HG02852 (cell line): Measurements from ENCODE around the gene PRDM4.

Experiments
- ATAC-seq: cut with Tn5 transposase; IDR thresholded peaks from one replicate; pipeline ENCODE4 v1.9.1; 2021; ENCODE audit warnings: mild to moderate bottlenecking, moderate library complexity; ENCODE audit not compliant: unreplicated experiment

The PRDM4 gene

DNA sequence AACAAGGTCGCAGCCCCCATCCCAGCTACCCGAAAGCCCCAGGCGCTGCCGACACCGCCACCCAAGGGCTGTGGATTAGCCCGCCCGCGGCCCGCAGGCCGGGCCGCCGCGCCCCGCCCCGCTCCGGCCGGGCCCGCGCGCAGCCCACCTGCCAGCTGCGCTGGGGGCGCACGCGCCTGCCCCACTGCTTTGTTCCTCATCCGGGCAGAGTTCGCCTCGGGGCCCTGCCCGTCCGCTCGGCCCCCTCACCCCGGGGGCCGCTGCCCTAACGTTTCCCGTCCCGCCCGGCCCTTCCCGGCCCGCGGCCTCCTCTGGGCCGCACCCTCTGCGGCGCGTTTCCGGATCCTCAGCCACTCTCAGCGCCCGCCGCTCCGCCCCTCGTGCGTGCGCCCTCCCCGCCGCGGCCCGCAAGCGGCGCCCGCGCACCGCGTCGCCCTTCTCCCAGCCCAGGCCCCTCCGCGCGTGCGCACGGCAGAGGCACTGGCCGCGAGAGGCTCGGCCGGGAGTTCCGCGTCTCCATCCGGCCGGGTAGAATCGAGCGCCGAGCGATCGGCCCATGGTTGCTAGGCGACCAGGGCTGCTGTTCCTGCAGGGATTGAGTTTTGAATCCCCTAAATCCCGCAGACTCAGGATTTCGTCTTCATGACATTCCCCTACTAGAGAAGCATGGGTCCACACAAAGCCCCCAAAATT is at the start of gene PRDM4:
Gene PRDM4, minus strand, starts transcription at position 329 of the 693 bp plus-strand sequence. CDS start 622 bp downstream, outside the sequence.
- ATAC-seq: peak; percentile 92

- ATAC-seq: no peak
Observed at GRCh38 chr12:107807471-107808150, 46.7 kb upstream of the PRDM4 start.

- ATAC-seq: no peak
Observed at GRCh38 chr12:107805488-107806180, 44.7 kb upstream of the PRDM4 start.

- no peak for ATAC-seq
Observed at GRCh38 chr12:107803092-107803491, 42.2 kb upstream of the PRDM4 start.

GRCh38 chr12:107801150-107801549 is 40.2 kb upstream of the PRDM4 start:
- no peak for ATAC-seq

DNA sequence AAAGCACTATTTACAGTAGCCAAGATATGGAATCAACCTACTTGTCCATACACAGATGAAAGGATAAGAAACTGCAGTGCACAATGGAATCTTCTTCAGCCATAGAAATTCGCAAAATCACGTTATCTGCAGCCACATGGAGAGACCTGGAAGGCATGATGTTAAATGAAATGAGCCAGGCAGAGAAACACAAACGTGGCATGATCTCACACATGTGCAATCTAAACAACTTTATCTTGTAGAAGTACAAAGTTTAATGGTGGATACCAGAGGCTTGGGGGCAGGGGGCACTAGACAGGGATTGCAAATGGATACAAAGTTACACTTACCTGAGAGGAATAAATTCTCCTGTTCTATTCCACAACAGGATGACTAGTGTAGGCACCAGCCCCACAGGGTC is 37.6 kb upstream of the PRDM4 start:
- no peak for ATAC-seq

DNA sequence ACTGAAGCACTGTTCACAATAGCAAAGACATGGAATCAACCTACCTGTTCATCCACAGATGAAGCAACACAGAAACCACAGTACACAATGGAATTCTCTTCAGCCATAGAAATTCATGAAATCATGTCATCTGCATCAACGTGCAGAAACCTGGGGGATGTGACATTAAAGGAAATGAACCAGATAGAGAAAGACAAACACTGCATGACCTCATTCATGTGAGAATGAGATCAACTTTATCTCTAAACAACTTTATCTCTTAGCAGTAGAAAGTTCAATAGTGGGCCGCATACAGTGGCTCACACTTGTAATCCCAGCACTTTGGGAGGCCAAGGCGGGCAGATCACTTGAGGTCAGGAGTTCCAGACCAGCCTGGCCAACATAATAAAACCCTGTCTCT is 33.5 kb upstream of the PRDM4 start:
- ATAC-seq: no peak

- ATAC-seq: no peak
Observed at GRCh38 chr12:107791465-107792089, 30.6 kb upstream of the PRDM4 start.

DNA sequence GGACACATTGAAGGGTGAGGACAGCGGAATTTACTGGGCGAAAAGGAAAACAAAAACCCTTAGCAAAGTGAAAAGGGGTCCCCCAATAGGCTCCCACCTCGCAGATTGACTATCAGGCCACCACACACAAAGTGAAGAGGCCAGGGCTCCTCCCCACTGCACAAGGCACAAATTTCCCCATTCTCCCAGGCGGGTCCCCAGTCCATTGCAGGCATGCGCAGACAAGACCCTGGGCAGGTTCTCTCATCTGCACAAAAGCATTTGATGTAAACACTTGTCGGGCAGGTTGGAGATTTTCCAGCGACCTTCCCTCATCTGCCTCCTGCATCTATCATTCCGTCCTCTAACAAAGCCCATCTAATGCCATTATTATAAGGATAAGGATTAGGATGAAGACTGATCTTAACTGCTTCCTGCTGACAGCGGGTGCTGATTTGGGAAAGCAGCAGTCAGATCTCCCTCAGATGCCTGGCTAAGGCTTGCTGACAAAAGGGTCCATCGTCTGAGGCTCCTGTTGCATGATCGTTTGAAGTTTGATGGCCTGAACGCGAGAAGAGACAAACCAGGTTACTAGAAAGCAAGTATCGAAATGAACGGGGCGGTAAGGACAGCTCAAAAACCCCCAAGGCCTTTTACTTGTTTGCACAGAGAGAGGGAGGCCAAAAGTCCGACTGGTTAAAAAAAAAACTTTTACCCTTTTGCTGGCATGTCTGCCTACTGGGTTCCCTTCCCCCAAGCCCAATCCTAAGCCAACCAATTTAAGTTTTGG is 27.9 kb upstream of the PRDM4 start:
- ATAC-seq: no peak

- no peak for ATAC-seq
Observed at GRCh38 chr12:107788281-107788680, 27.3 kb upstream of the PRDM4 start.

- ATAC-seq: peak; percentile 62
Observed at GRCh38 chr12:107783406-107784376, 22.8 kb upstream of the PRDM4 start.

DNA sequence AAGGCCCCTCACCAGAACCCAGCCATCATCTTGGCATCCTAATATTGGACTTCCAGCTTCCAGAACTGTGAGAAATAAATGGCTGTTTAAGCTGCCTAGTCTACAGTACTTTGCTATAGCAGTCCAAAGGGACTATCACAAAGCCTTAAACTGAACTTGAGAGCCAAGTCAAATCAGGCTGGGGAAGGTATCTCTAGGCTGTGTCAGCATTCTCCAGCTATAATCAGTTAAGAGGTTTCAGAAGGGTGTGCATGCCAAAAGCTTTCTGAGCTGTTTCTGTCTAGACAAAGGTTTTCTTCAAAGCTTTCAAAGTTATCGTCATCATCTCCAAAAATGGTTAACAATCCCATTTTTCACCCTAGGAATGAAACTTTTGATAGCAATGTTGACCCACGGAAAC is 21.1 kb upstream of the PRDM4 start:
- ATAC-seq: no peak

DNA sequence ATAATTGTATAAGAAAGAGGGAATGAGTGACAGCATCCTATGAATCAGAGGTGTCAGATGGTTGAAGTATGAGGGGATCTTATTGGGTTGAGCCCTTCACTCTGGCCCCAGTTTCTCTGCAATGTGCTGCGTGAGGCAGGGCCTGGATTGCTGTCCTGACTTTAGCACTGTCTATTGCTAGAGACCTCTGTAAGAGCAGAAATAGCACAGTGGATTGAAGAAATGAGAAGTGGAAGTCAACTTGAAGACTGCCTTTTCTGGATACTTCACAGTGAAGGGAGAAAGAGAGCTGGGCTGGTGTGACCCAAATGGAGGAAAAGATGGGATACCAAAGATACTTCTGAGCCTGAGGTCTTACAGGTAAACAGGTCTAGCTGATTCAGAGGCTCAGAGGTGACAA is 19.4 kb upstream of the PRDM4 start:
- ATAC-seq: no peak

DNA sequence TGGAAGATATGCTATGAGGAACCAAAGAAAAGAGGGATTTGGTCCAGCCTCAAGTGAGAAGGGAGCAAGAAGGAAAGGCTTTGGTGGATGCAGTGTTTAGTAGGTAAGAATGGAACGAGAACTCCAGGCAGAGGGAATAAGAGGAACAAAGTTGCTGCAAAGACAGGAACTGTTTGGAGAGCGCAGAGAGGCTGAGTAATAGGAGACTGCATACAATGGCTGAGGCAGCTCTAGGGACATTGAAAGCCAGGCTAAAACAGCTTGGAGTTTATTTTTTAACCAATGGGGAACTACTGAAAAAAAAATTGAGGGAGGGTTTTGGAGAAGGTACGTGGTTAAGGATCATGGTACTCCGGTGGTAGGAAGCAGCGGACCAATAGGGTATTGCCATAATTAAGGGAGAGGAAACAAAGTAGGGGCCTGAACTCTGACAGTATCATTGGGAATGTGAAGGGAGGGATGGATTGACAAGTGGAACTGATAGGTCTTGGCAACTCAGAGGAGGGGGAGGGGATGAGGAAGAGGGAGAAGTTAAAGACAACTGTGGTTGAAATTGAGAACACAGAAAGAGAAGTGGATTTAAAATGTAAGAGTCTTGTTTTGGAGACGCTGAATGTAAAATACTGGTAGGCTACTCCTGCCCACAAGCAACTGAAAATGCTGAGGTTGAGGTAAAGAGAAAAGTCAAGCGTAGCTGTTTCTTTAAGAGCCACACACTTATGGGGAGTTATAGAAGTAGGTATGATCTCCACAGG is 18.3 kb upstream of the PRDM4 start:
- peak; percentile 66 for ATAC-seq

DNA sequence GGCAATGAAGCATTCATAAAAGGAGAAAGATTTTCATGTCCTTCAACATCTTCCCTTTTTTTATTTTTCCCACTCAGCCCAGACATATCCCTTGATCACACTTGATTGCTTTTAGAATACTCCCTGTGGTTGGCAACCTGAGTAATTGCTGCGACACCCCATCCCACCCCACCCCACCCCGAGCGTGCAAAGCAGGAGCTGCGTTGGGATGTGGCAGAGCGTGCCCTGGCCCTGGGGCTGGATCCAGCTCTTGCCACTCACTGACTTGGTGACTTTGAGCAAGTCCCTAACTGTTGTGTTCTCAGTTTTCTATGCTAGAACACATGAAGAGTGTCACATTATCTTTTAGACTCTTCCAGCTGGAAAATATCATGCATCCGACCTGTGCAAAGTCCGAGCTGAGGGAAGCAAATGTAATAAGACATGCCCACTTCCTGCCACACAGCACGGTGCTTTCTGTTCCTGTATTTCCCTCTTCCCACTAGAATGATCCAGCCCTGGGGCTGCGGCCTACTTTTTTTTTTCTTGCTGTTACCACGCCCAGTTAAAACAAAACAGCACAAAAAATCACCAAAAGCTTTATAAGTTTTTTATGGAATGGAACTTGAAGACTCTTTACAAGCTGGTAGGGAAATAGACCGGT is 17.6 kb upstream of the PRDM4 start:
- no peak for ATAC-seq

DNA sequence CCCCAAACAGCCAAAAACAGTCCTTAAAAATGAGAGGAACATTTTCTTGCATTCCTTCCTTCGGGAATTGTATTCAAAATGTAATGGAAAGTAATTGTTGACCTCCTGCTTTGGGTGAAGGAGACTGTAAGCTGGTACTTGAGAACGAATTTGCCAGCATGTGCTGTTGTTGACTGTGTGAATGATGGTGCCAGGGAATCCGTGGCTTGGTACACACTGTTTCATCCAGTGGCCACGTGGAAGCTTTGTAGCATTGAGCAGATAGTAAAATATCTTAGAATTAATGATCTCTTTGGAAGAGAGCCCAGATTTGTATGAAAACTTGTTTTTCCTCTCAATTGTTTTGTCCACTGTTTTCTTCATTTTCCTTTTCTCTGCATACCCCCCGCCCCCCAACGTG is 15.2 kb upstream of the PRDM4 start:
- no peak for ATAC-seq

DNA sequence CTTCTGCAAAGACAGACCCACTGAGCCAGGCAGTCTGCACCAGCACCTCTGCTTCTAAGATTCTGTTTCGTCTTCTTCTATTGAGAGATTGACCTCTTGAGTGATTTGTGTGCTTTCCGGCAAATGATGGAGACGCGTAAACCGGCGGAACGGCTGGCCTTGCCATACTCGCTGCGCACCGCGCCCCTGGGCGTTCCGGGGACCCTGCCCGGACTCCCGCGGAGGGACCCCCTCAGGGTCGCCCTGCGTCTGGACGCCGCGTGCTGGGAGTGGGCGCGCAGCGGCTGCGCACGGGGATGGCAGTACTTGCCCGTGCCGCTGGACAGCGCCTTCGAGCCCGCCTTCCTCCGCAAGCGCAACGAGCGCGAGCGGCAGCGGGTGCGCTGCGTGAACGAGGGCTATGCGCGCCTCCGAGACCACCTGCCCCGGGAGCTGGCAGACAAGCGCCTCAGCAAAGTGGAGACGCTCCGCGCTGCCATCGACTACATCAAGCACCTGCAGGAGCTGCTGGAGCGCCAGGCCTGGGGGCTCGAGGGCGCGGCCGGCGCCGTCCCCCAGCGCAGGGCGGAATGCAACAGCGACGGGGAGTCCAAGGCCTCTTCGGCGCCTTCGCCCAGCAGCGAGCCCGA is 14.3 kb upstream of the PRDM4 start:
- ATAC-seq: no peak
